BJ (cell line): ENCODE results near the gene STK32C. TPM values are rescaled to one million over a fixed set of nuclear protein-coding genes. Genes with fewer than 3 reads are reported as not detected.

ENCODE experiments used
- CTCF ChIA-PET: fragments of 350-600 bp; formaldehyde crosslinking; extraction: SDS; loops from one replicate; lab custom pipeline; 2021; ENCODE audit warnings: antibody characterized with exemption, inconsistent platforms; lab: Yijun Ruan, JAX
- POLR2A ChIA-PET: fragments of 300-600 bp; sonication (Branson Sonifier 250); formaldehyde crosslinking; extraction: SDS; loops from one replicate; lab custom pipeline; 2021; ENCODE audit warnings: antibody characterized with exemption; lab: Charles Lee
- DNase-seq: peaks from one replicate; pipeline ENCODE4 v3.0.0-alpha.2; 2011; ENCODE audit warnings: low read depth
- H3K27me3 ChIP-seq: 2 replicates; pipeline ENCODE4 v1.6.0; 2011; ENCODE audit warnings: low read length; ENCODE audit not compliant: control insufficient read depth, insufficient read depth
- H3K36me3 ChIP-seq: 2 replicates; pipeline ENCODE4 v1.5.1; 2011; ENCODE audit warnings: low read length; ENCODE audit not compliant: control insufficient read depth, insufficient read depth
- H3K4me3 ChIP-seq: 2 replicates; pipeline ENCODE4 v1.5.1; 2011; ENCODE audit warnings: low read depth, mild to moderate bottlenecking, control low read depth, low read length
- polyA plus RNA-seq: library from polyadenylated mRNA; depleted of rRNA; stranded (reverse); fragments of >200 nt; gene quantifications from 2 replicates; pipeline ENCODE4 v1.2.3, GENCODE V29; 2011
- TF ChIP-seq, protein P1 (sequence below): IDR thresholded peaks from 2 replicates; pipeline ENCODE4 v1.5.1; 2011; ENCODE audit warnings: low read depth, mild to moderate bottlenecking, control low read depth, inconsistent platforms, low read length, moderate library complexity; ENCODE audit not compliant: insufficient read depth

Gene STK32C
- polyA plus RNA-seq, 1 experiment = 12.1 TPM

DNA sequence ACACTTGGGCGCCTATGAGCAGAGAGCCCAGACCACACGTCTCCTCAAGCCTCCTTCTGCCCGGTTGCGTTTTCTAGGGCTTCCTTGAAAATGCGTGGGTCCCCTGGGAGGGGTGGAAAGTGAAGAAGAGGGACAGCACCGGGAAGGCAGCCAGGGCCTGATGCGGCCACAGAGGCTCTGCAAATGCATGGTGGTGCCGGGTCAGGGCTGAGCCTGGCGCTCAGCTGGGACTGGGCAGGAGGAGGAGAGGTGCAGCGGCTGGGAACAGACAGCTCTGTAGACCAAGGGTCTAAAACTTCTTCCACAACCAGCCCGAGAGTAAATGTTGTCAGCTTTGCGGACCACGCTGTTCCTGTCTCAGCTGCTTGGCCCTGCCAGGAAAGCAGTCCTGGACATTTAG is 119.4 kb downstream of the STK32C start:
- 0 out of 2 replicates have a peak overlapping the region, but pooled peaks have one; percentile 59 for H3K4me3 ChIP-seq
- H3K27me3 ChIP-seq = peaks cover 20% of the 10 kb centered on the region
- POLR2A ChIA-PET = no interaction called here
- CTCF ChIA-PET = no interaction called here
- H3K36me3 ChIP-seq = peaks cover 2% of the 10 kb centered on the region; the same call in 1 of the 2 replicates
- no peak for DNase-seq
- TF ChIP-seq, protein P1, sequence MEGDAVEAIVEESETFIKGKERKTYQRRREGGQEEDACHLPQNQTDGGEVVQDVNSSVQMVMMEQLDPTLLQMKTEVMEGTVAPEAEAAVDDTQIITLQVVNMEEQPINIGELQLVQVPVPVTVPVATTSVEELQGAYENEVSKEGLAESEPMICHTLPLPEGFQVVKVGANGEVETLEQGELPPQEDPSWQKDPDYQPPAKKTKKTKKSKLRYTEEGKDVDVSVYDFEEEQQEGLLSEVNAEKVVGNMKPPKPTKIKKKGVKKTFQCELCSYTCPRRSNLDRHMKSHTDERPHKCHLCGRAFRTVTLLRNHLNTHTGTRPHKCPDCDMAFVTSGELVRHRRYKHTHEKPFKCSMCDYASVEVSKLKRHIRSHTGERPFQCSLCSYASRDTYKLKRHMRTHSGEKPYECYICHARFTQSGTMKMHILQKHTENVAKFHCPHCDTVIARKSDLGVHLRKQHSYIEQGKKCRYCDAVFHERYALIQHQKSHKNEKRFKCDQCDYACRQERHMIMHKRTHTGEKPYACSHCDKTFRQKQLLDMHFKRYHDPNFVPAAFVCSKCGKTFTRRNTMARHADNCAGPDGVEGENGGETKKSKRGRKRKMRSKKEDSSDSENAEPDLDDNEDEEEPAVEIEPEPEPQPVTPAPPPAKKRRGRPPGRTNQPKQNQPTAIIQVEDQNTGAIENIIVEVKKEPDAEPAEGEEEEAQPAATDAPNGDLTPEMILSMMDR = no peak

GRCh38 chr10:132187430-132188138 is 120.2 kb downstream of the STK32C start:
- peaks cover 1% of the 10 kb centered on the region; the same call in 1 of the 2 replicates for H3K36me3 ChIP-seq
- TF ChIP-seq, protein P1 = no peak
- ChIA-PET CTCF (no interaction called here), POLR2A (interaction anchor here (0.6 kb wide), 1 partner anchor 645 kb away, joined by 3 read pairs; no protein-coding TSS in a partner anchor)
- H3K4me3 ChIP-seq = peak overlapping the region; percentile 59
- H3K27me3 ChIP-seq = peaks cover 21% of the 10 kb centered on the region
- no peak for DNase-seq

- ChIA-PET POLR2A (interaction anchor here (0.6 kb wide), 1 partner anchor 646 kb away, joined by 3 read pairs; no protein-coding TSS in a partner anchor), CTCF (no interaction called here)
- TF ChIP-seq, protein P1 = no peak
- Histone ChIP-seq H3K27me3 (peaks cover 23% of the 10 kb centered on the region), H3K4me3 (peak within 1 kb of the TSS; percentile 59), H3K36me3 (no peaks in the 10 kb centered on the region)
- no peak for DNase-seq
Observed at GRCh38 chr10:132186488-132187429, 121.0 kb downstream of the STK32C start, which contains the start of gene DPYSL4. Gene DPYSL4 (plus strand): TSS chr10:132186948. CDS start chr10:132187064, 116 bp downstream.

- ChIA-PET CTCF (no interaction called here), POLR2A (no interaction called here)
- TF ChIP-seq, protein P1 = no peak
- H3K27me3 ChIP-seq = peaks cover 23% of the 10 kb centered on the region
- peak overlapping the region; percentile 3; the same call in 1 of the 2 replicates for H3K4me3 ChIP-seq
- no peaks in the 10 kb centered on the region for H3K36me3 ChIP-seq
- no peak for DNase-seq
Observed at GRCh38 chr10:132185601-132186487, 121.9 kb downstream of the STK32C start.
